CD4-positive, alpha-beta T cell (primary cell): ENCODE data around the gene GMPPA. TPM values are rescaled to one million over a fixed set of nuclear protein-coding genes. Genes with fewer than 3 reads are reported as not detected.

ENCODE experiments used
- ATAC-seq: fragments of 200-7000 bp; cut with Tn5 transposase; one replicate; pipeline ENCODE4 v1.10.0; 2022; ENCODE audit warnings: mild to moderate bottlenecking; ENCODE audit not compliant: poor library complexity
- CTCF ChIA-PET: fragments of 350-600 bp; sonication (Branson Sonifier 250); formaldehyde crosslinking; loops from one replicate; lab custom pipeline; 2021; ENCODE audit warnings: antibody characterized with exemption, inconsistent platforms; lab: Charles Lee
- POLR2A ChIA-PET: fragments of 350-600 bp; sonication (Branson Sonifier 250); formaldehyde crosslinking; loops from one replicate; lab custom pipeline; 2021; ENCODE audit warnings: antibody characterized with exemption, inconsistent platforms; lab: Charles Lee
- DNase-seq, 14 experiments: peaks; one replicate each; pipeline ENCODE4 v3.0.0-alpha.2; 2013 to 2020; ENCODE audit warnings: mixed read lengths in 2 of 14
- H3K27ac ChIP-seq, 2 donors: one replicate each; pipeline versions ENCODE4 v1.5.1 to v1.7.0; 2013; ENCODE audit warnings: low read length in 2 of 2, low read depth in 1 of 2, mild to moderate bottlenecking in 1 of 2
- H3K27me3 ChIP-seq, 2 experiments: 1 replicate in 1 of 2; 2 replicates in 1 of 2; pipeline versions ENCODE4 v1.6.1 to v1.7.0; 2013; ENCODE audit warnings: low read length in 2 of 2, control low read depth in 1 of 2, mild to moderate bottlenecking in 1 of 2, moderate library complexity in 1 of 2; ENCODE audit not compliant: insufficient read depth in 2 of 2, control insufficient read depth in 1 of 2
- H3K36me3 ChIP-seq: one replicate; pipeline ENCODE4 v1.6.1; 2013; ENCODE audit warnings: low read length, control low read depth; ENCODE audit not compliant: insufficient read depth
- H3K4me1 ChIP-seq: one replicate; pipeline ENCODE4 v1.6.1; 2013; ENCODE audit warnings: low read length, control low read depth; ENCODE audit not compliant: insufficient read depth
- H3K4me3 ChIP-seq: one replicate; pipeline ENCODE4 v1.5.1; 2013; ENCODE audit warnings: mild to moderate bottlenecking, low read length, moderate library complexity
- H3K9me3 ChIP-seq, 2 experiments: 1 replicate in 1 of 2; 2 replicates in 1 of 2; pipeline versions ENCODE4 v1.6.1 to v1.7.0; 2013; ENCODE audit warnings: low read length in 2 of 2, mild to moderate bottlenecking in 2 of 2, control low read depth in 1 of 2, moderate library complexity in 1 of 2; ENCODE audit not compliant: control insufficient read depth in 1 of 2, insufficient read depth in 1 of 2
- H3K27ac Mint-ChIP-seq: one replicate; pipeline ENCODE4 v1.8.0; 2020; ENCODE audit warnings: mixed read lengths
- H3K27me3 Mint-ChIP-seq: one replicate; pipeline ENCODE4 v1.8.0; 2021; ENCODE audit warnings: mixed read lengths
- H3K36me3 Mint-ChIP-seq: one replicate; pipeline ENCODE4 v1.8.0; 2021; ENCODE audit warnings: low read depth, mixed read lengths
- H3K4me1 Mint-ChIP-seq: one replicate; pipeline ENCODE4 v1.8.0; 2021; ENCODE audit warnings: low read depth, mixed read lengths
- H3K4me3 Mint-ChIP-seq: one replicate; pipeline ENCODE4 v1.8.0; 2020; ENCODE audit warnings: mild to moderate bottlenecking, mixed read lengths
- H3K9me3 Mint-ChIP-seq: one replicate; pipeline ENCODE4 v1.8.0; 2020; ENCODE audit warnings: mixed read lengths
- intact Hi-C, 2 experiments: fragments of 100-400 bp; cut with DNase I in 1 of 2; cut with micrococcal nuclease in 1 of 2; formaldehyde crosslinking; loops; one replicate each; pipeline versions ENCODE4 v1.15.1 to v1.9.0; 2023 to 2025; cut with DNase I, micrococcal nuclease
- total RNA-seq, 174 experiments: library from RNA in 2 of 174; stranded (reverse) in 2 of 174; gene quantifications; one replicate each; pipeline ENCODE4 v1.2.3 and lab custom pipeline; 2021 to 2026
- TF ChIP-seq, protein P1 (sequence below): fragments of 200-600 bp; IDR thresholded peaks from one replicate; pipeline ENCODE4 v1.8.0; 2022; ENCODE audit warnings: antibody characterized with exemption, mild to moderate bottlenecking

GMPPA gene
- total RNA-seq, 2 experiments from 2014 or later, result 13.3 to 14.4 TPM

DNA sequence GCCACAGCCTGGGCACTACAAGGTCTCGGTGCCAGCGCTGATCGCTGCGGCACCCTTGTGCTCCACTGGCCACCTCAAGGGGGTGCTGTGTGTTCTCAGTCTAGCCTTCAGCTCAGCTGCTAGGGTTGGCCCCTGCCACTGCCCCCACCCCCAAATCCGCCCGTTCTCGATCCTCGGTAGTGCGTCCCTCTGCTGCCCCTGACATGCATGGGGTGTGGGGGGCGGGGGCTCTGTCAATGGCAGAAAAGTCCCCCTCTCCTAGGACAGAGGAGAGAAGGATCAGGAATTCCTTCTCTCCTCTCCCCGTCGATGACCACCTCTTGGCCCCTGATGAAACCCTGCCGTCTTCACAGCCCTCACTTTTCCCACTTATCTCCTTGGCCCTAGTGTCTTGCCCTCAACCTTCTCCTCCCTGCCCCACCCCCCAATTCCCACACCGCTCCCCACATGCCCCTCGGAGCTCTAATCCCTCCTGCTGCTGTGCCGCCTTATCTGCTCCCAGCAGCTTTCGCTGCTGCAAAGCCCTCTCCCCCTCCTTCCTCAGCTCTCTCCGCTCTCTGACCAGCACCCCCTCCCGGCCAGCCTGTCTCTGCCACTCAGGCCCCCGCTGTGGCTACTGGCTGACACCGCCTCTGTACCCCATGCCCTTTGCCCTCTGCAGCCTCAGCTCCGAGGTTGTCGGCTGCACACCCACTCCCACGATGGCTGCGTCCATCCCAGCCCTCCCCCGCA, 11.3 kb downstream of the GMPPA start:
- Histone ChIP-seq H3K27ac (no peak overlapping the region), H3K27me3 (peaks cover 49 to 59% of the 10 kb centered on the region in 2 experiments)

DNA sequence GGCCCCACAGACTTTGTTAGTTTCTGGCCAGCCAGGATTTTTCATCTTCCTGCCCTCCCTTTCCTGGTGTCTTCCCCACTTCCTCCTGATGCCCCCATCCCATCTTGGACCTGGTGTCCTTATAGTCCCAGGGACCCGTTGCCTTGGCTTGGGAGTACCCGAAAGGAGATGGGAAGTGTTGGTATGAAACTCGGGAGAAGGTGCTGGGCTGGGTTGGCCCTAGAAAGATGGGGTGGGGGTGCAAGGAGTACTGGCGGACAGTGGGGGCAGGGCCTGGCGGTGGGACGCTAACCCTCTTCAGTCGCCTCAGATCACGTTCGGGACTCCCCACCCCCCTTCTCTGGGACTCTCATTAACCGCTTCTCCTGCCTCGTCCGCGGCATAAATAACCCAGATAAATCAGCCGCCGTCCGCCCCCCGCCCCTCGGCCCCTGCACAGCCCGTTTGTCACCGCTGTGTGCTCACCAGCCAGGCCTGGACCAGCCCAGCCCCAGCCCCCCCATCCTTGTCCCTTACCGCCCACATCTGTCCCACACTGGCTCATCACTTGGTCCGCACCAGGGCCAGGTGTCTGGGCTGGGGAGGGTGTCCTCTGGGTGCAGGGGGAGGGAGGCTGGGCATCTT, 11.9 kb downstream of the GMPPA start:
- no peak overlapping the region for H3K4me3 Mint-ChIP-seq
- Histone ChIP-seq H3K9me3 (peaks cover 0 to 29% of the 10 kb centered on the region in 2 experiments), H3K27ac (no peak overlapping the region), H3K4me1 (peaks cover 33% of the 10 kb centered on the region), H3K36me3 (peaks cover 13% of the 10 kb centered on the region), H3K27me3 (peaks cover 51 to 66% of the 10 kb centered on the region in 2 experiments), H3K4me3 (no peak overlapping the region)
- H3K9me3 Mint-ChIP-seq, result no peaks in the 10 kb centered on the region
- DNase-seq (no peak), ATAC-seq (no peak)
- intact Hi-C loops, result no loop called here
- H3K27ac Mint-ChIP-seq, result no peak overlapping the region
- ChIA-PET CTCF (interaction anchor here (1.1 to 2.1 kb wide), 5 partner anchors 12 to 122 kb away, joined by 3 to 31 read pairs (median 7); partner anchors contain the start of gene GMPPA), POLR2A (interaction anchor here (0.9 to 1.3 kb wide), 3 partner anchors 11 to 122 kb away, joined by 4 read pairs; no protein-coding TSS in a partner anchor)
- peaks cover 27% of the 10 kb centered on the region for H3K36me3 Mint-ChIP-seq
- H3K27me3 Mint-ChIP-seq, result peaks cover 63% of the 10 kb centered on the region
- peaks cover 25% of the 10 kb centered on the region for H3K4me1 Mint-ChIP-seq
- TF ChIP-seq, protein P1, sequence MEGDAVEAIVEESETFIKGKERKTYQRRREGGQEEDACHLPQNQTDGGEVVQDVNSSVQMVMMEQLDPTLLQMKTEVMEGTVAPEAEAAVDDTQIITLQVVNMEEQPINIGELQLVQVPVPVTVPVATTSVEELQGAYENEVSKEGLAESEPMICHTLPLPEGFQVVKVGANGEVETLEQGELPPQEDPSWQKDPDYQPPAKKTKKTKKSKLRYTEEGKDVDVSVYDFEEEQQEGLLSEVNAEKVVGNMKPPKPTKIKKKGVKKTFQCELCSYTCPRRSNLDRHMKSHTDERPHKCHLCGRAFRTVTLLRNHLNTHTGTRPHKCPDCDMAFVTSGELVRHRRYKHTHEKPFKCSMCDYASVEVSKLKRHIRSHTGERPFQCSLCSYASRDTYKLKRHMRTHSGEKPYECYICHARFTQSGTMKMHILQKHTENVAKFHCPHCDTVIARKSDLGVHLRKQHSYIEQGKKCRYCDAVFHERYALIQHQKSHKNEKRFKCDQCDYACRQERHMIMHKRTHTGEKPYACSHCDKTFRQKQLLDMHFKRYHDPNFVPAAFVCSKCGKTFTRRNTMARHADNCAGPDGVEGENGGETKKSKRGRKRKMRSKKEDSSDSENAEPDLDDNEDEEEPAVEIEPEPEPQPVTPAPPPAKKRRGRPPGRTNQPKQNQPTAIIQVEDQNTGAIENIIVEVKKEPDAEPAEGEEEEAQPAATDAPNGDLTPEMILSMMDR, result no peak

More for the DNA sequence above, 11.3 kb downstream of the GMPPA start:
- intact Hi-C loops, result loop anchor here in 1 of 2 experiments (2.0 kb wide), 1 partner anchor 21 kb away; no protein-coding TSS in a partner anchor
- H3K36me3 Mint-ChIP-seq, result peaks cover 33% of the 10 kb centered on the region
- H3K27ac Mint-ChIP-seq, result no peak overlapping the region
- peaks cover 25% of the 10 kb centered on the region for H3K4me1 Mint-ChIP-seq
- peak overlapping the region; percentile 28 for H3K4me3 Mint-ChIP-seq
- H3K9me3 Mint-ChIP-seq, result no peaks in the 10 kb centered on the region
- H3K27me3 Mint-ChIP-seq, result peaks cover 61% of the 10 kb centered on the region
- Histone ChIP-seq H3K4me1 (peaks cover 33% of the 10 kb centered on the region), H3K36me3 (peaks cover 19% of the 10 kb centered on the region), H3K9me3 (peaks cover 0 to 29% of the 10 kb centered on the region in 2 experiments), H3K4me3 (no peak overlapping the region)
- ATAC-seq (peak; percentile 94), DNase-seq (peak in 13 of 14 experiments; percentile 26 to 73 (median 43))
- TF ChIP-seq, protein P1, result peak; percentile 61
- CTCF ChIA-PET, result interaction anchor here (0.6 to 2.1 kb wide), 11 partner anchors 9 to 121 kb away, joined by 3 to 31 read pairs (median 4); partner anchors contain the start of gene GMPPA
- POLR2A ChIA-PET, result interaction anchor here (0.7 to 1.3 kb wide), 4 partner anchors 11 to 121 kb away, joined by 3 to 4 read pairs (median 4); no protein-coding TSS in a partner anchor

DNA sequence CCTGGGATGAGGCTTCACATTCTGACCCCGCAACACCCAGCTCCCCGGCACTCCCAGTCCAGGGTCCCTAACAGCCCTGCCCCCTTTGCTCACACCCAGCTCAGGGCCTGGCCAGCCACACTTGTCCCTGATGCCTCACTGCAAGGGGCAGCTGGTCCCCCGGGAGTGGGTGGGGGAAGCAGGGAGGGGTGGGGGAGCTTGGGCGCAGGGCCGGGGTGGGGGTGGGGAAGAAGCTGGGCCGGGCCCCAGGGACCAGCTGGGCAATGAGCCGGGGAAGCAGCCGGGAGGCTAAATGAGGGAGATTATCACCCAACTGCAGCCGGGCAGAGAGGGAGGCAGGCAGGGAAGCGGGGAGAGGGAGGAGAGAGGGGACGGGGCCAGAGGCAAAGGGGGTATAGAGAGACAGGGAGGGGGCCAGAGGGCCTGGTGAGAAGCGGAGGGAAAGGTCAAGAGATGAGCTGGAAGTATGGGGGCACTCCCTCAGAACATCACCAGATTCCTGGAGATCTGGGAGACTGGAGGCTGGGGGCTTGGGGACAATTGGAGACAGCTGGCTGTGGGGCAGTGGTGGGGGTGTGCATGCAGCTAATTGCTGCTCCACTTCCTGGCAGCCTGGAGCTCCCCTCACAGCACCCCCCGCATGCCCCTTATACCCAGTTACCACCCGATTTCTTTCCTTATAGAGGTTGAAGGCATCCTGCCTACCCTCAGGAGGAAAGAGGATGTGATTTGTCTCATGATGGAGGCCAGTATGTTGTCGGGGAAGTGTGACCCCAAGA, 13.0 kb downstream of the GMPPA start:
- ChIA-PET CTCF (interaction anchor here (1.4 kb wide), 1 partner anchor 18 kb away, joined by 4 read pairs; no protein-coding TSS in a partner anchor), POLR2A (interaction anchor here (0.9 kb wide), 1 partner anchor 13 kb away, joined by 4 read pairs; the partner anchor contains the start of gene GMPPA)
- TF ChIP-seq, protein P1, result no peak
- Histone ChIP-seq H3K9me3 (peaks cover 0 to 29% of the 10 kb centered on the region in 2 experiments), H3K4me3 (no peak overlapping the region), H3K4me1 (peaks cover 33% of the 10 kb centered on the region), H3K27ac (no peak overlapping the region), H3K36me3 (peaks cover 4% of the 10 kb centered on the region), H3K27me3 (peaks cover 53 to 77% of the 10 kb centered on the region in 2 experiments)
- no peaks in the 10 kb centered on the region for H3K9me3 Mint-ChIP-seq
- no peak overlapping the region for H3K27ac Mint-ChIP-seq
- peaks cover 74% of the 10 kb centered on the region for H3K27me3 Mint-ChIP-seq
- no peak for ATAC-seq
- peaks cover 25% of the 10 kb centered on the region for H3K4me1 Mint-ChIP-seq
- intact Hi-C loops, result no loop called here
- no peak for DNase-seq
- peaks cover 16% of the 10 kb centered on the region for H3K36me3 Mint-ChIP-seq
- H3K4me3 Mint-ChIP-seq, result no peak overlapping the region
